Measurements from ENCODE around the gene HTR4.
A peak's percentile ranks its signal among the peaks of the same experiment; 100 is the strongest.

The HTR4 gene

GRCh38 chr5:148607406-148607805, 46.9 kb downstream of the HTR4 start:
- DNase-seq (ENCODE audit: low spot score), result no peak

GRCh38 chr5:148606296-148606695, 48.0 kb downstream of the HTR4 start:
- DNase-seq (ENCODE audit: low spot score), result no peak

DNA sequence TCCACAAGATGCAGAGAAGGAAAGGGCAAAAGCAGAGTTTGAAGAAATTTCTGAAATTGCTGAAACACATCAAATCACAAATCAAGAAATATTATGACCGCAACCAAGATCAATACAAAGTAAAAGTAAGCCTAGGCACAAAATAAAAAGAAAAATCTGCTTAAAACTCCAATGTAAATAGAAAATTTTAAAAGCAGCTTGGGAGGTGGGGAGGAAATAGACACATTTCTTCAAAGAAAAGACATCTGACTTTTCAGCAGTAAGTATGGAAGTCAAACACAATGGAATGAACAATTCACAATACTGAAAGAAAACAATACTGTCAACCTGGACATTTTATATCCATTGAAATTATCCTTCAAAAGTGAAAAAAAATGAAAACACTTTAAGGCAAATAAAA, 55.1 kb downstream of the HTR4 start:
- no peak for DNase-seq (ENCODE audit: low spot score)

- no peak for DNase-seq (ENCODE audit: low spot score)
These were observed 58.6 kb downstream of the HTR4 start for GRCh38 chr5:148595697-148596096.

DNA sequence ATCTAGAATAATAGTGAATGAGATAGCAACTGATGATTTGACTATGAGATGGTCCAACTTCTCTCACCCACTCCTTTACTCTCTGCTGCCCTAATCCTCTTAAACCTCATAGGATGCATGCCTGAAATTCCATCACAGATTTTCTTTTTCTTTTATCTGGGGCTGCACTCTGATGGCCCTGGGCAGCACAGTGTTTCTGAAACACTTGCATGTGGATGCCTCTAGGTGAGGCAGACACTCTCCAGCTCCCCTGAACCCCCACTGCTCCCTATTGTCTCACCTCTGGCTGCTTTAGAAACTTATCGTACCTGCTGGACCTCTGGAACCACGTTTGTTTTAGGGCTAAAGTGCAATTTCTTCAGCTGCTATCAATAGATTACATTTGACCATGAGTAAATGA, 67.5 kb downstream of the HTR4 start:
- DNase-seq (ENCODE audit: low spot score), result peak; percentile 50

GRCh38 chr5:148585988-148586387, 68.3 kb downstream of the HTR4 start:
- DNase-seq (ENCODE audit: low spot score), result no peak

- DNase-seq (ENCODE audit: low spot score), result no peak
These were observed 70.2 kb downstream of the HTR4 start for GRCh38 chr5:148584103-148584502.

DNA sequence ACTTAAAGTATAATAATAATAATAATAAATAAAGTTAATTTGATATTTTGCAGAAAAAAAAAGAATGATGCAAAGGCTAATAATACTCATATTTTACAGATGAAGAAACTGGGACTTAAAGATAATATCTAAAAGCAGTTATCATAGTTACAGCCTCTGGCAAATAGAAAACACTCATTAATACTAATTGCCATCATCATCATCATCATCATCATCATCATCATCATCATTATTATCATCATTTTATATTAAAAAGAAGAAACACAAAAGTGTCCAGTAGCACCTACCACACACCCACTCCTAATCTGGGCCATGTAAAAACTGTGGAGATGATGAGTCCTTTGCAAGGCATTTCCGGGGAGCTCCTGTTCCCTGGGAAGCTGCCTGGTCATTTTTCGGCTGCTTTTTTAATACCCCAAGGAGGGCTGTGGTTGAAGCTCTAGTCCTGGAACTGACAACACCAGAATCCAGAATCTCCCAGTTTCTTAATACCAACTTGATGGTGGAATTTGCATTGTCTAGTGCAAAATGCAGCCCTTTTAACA, 70.8 kb downstream of the HTR4 start:
- no peak for DNase-seq (ENCODE audit: low spot score)

DNA sequence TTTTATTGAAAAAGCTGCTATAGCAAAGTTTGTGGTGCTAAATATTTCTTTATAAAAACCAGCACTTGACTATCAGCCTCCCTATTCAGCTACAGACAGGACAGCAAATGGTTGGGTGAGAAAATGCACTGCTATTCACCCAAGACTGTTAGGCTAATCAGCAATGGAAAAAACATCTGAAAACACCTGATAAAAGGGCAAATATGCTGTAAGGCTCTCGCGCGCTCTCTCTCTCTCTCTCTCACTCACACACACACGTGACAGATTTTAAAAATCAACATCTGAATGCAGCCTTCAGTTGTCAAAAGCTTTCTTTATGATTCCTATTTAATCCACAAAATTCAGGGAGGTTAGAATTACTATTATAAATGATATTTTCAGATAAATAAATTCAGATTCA, 80.2 kb downstream of the HTR4 start:
- no peak for DNase-seq (ENCODE audit: low spot score)

GRCh38 chr5:148573374-148573773, 81.0 kb downstream of the HTR4 start:
- DNase-seq (ENCODE audit: low spot score), result no peak

- DNase-seq (ENCODE audit: low spot score), result no peak
These were observed 84.4 kb downstream of the HTR4 start for GRCh38 chr5:148569948-148570347.

- no peak for DNase-seq (ENCODE audit: low spot score)
These were observed 89.2 kb downstream of the HTR4 start for GRCh38 chr5:148565148-148565547.

- DNase-seq (ENCODE audit: low spot score), result no peak
These were observed 91.3 kb downstream of the HTR4 start for GRCh38 chr5:148563021-148563420.

GRCh38 chr5:148561801-148562311, 92.5 kb downstream of the HTR4 start:
- no peak for DNase-seq (ENCODE audit: low spot score)

GRCh38 chr5:148559461-148559860, 94.9 kb downstream of the HTR4 start:
- no peak for DNase-seq (ENCODE audit: low spot score)

DNA sequence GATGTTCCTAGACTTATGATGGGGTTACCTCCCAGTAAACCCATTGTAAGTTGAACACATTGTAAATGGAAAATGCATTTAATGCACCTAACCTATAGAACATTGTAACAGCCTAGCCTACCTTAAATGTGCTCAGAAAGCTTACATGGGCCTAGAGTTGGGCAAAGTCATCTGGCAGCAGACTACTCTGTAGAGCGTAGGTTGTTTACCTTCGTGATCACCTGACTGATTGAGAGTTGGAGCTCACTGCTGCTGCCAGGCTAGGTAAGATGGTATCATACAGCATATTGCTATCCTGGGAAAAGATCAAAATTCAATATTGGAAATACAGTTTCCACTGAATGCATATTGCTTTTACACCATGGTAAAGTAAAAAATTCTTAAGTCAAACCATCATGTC, 95.4 kb downstream of the HTR4 start:
- no peak for DNase-seq (ENCODE audit: low spot score)

GRCh38 chr5:148556835-148557234, 97.5 kb downstream of the HTR4 start:
- no peak for DNase-seq (ENCODE audit: low spot score)

DNA sequence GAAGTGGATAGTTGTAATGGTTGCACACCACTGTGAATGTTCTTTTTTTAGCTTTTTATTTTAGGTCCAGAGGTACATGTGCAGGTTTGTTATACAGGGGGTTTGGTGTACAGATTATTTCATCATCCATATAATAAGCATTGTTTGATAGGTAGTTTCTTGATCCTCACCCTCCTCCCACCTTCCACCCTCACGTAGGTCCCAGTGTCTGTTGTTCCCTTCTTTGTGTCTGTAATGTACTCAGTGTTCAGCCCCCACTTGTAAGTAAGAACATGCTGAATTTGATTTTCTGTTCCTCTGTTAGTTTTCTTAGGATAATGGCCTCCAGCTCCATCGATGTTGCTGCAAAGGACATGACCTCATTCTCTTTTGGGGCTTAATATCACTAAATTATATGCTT, 99.7 kb downstream of the HTR4 start:
- DNase-seq (ENCODE audit: low spot score), result no peak

- no peak for DNase-seq (ENCODE audit: low spot score)
These were observed 110.6 kb downstream of the HTR4 start for GRCh38 chr5:148543727-148544126.

DNA sequence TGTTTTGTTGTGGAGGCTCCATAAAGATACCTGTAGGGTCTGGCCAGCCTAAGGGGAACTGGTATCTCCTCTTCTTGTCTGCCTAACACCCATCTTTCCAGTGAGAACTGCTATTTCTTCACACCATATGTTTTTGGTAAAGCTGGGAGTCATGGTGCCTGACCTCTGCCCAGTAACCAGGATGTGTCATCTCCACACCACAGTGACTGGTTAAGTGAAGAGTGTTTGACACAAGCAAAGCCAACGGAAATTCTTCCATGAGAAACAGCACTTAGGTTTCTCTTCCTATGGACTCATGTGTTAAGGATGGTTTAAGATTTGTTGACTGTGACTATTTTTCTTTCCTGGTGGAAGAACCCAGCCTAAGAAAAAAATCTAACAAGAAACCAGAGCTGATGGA, 111.5 kb downstream of the HTR4 start:
- no peak for DNase-seq (ENCODE audit: low spot score)

GRCh38 chr5:148541054-148541835, 113.1 kb downstream of the HTR4 start:
- no peak for DNase-seq (ENCODE audit: low spot score)

DNA sequence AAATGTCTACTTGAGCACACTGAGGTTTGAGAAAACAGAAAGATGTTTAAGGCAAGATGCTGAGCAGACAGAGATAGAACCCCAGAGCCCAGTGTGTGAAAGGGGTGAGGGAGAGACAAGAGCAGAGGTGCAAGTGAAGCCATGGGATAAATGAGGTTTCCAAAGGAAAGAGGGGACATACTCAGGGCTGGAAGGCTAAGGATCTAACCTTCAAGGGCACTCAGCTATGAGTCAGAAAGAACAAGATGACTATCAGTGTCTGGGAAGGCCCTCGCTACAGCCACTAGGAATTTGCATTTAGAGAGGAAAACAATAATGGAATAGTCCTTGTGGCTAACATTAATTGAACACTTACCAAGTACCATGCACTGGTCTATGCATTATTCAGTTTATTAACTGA, 113.7 kb downstream of the HTR4 start:
- DNase-seq (ENCODE audit: low spot score), result no peak

- DNase-seq (ENCODE audit: low spot score), result no peak
These were observed 114.5 kb downstream of the HTR4 start for GRCh38 chr5:148539851-148540250.

- DNase-seq (ENCODE audit: low spot score), result no peak
These were observed 119.1 kb downstream of the HTR4 start for GRCh38 chr5:148535190-148535589.
